SU-DHL-6 (cell line): ENCODE data around the gene ATL3.

ENCODE experiments used
- H2AFZ ChIP-seq: fragments of 200-600 bp; sonication (generic); 2 replicates; pipeline ENCODE4 v1.6.1; 2014; ENCODE audit warnings: low read depth, mild to moderate bottlenecking, moderate library complexity, mixed read lengths, antibody characterized with exemption, low read length; ENCODE audit not compliant: severe bottlenecking
- H3F3A ChIP-seq: fragments of 200-600 bp; shearing (Covaris generic); 2 replicates; pipeline ENCODE4 v1.6.0; 2016; ENCODE audit warnings: antibody characterized with exemption, mild to moderate bottlenecking; ENCODE audit not compliant: insufficient read depth
- H3K27ac ChIP-seq: fragments of 200-600 bp; sonication (generic); 2 replicates; pipeline ENCODE4 v1.5.1; 2016; ENCODE audit warnings: low read depth, mild to moderate bottlenecking, low read length, moderate library complexity, mixed read lengths
- H3K27me3 ChIP-seq: fragments of 200-600 bp; sonication (generic), shearing (Covaris generic); 2 replicates; pipeline ENCODE4 v1.6.0; 2014; ENCODE audit warnings: mild to moderate bottlenecking, low read length
- H3K36me3 ChIP-seq: fragments of 200-600 bp; sonication (generic); 2 replicates; pipeline ENCODE4 v1.6.1; 2014; ENCODE audit warnings: mild to moderate bottlenecking, low read length, mixed read lengths
- H3K4me2 ChIP-seq: fragments of 300-600, 200-600 bp; shearing (Covaris generic), sonication (generic); 2 replicates; pipeline ENCODE4 v1.6.0; 2014; ENCODE audit warnings: low read length, low read depth, mild to moderate bottlenecking; ENCODE audit not compliant: poor library complexity, severe bottlenecking
- H3K4me3 ChIP-seq: fragments of 200-600 bp; sonication (generic); 2 replicates; pipeline ENCODE4 v1.5.1; 2014; ENCODE audit warnings: antibody characterized with exemption, low read length, mild to moderate bottlenecking, mixed read lengths; ENCODE audit not compliant: insufficient read depth, poor library complexity, severe bottlenecking
- H3K79me2 ChIP-seq: fragments of 200-600 bp; sonication (generic); 2 replicates; pipeline ENCODE4 v1.6.1; 2014; ENCODE audit warnings: mild to moderate bottlenecking, low read length, moderate library complexity; ENCODE audit not compliant: insufficient read depth
- H3K9ac ChIP-seq: fragments of 200-600 bp; sonication (generic); 2 replicates; pipeline ENCODE4 v1.7.0; 2014; ENCODE audit warnings: mild to moderate bottlenecking, low read length
- H3K9me2 ChIP-seq: fragments of 200-600 bp; sonication (generic); replicated peaks from 2 replicates; pipeline ENCODE4 v1.6.1; 2014; ENCODE audit warnings: low read length; ENCODE audit not compliant: insufficient read depth
- H3K9me3 ChIP-seq: fragments of 200-600 bp; sonication (generic); 2 replicates; pipeline ENCODE4 v1.6.1; 2014; ENCODE audit warnings: low read length, mixed read lengths; ENCODE audit not compliant: insufficient read depth
- H4K20me1 ChIP-seq: fragments of 200-600 bp; sonication (generic); 2 replicates; pipeline ENCODE4 v1.6.1; 2014; ENCODE audit warnings: low read depth, mild to moderate bottlenecking, antibody characterized with exemption, low read length, moderate library complexity, mixed read lengths
- EZH2phosphoT487 ChIP-seq: fragments of 200-600 bp; sonication (generic), shearing (Covaris generic); conservative IDR thresholded peaks from 2 replicates; pipeline ENCODE4 v1.6.1; 2018; ENCODE audit warnings: mild to moderate bottlenecking, antibody characterized with exemption, low read length, moderate library complexity, mixed read lengths
- TF ChIP-seq, protein P1 (sequence below): fragments of 200-600 bp; sonication (generic); IDR thresholded peaks from one replicate; pipeline ENCODE4 v1.5.1; 2017; ENCODE audit warnings: antibody characterized with exemption, mild to moderate bottlenecking, low read length, moderate library complexity; ENCODE audit not compliant: insufficient read depth, poor library complexity, severe bottlenecking

The ATL3 gene

GRCh38 chr11:63612181-63612580, 59.0 kb downstream of the ATL3 start:
- Histone ChIP-seq H4K20me1 (no peaks in the 10 kb centered on the region), H3K4me3 (no peak overlapping the region), H3K79me2 (no peaks in the 10 kb centered on the region), H3K9me3 (no peaks in the 10 kb centered on the region), H3K9ac (no peak overlapping the region), H3K9me2 (no peaks in the 10 kb centered on the region), H2AFZ (no peak overlapping the region), H3K27ac (no peak overlapping the region), H3K27me3 (no peaks in the 10 kb centered on the region), H3K36me3 (no peaks in the 10 kb centered on the region), H3K4me2 (no peak overlapping the region), H3F3A (no peaks in the 10 kb centered on the region)
- TF ChIP-seq, protein P1, sequence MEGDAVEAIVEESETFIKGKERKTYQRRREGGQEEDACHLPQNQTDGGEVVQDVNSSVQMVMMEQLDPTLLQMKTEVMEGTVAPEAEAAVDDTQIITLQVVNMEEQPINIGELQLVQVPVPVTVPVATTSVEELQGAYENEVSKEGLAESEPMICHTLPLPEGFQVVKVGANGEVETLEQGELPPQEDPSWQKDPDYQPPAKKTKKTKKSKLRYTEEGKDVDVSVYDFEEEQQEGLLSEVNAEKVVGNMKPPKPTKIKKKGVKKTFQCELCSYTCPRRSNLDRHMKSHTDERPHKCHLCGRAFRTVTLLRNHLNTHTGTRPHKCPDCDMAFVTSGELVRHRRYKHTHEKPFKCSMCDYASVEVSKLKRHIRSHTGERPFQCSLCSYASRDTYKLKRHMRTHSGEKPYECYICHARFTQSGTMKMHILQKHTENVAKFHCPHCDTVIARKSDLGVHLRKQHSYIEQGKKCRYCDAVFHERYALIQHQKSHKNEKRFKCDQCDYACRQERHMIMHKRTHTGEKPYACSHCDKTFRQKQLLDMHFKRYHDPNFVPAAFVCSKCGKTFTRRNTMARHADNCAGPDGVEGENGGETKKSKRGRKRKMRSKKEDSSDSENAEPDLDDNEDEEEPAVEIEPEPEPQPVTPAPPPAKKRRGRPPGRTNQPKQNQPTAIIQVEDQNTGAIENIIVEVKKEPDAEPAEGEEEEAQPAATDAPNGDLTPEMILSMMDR: no peak
- no peak for TF ChIP-seq EZH2phosphoT487

- no peak overlapping the region for H3K4me3 ChIP-seq
- H3K27ac ChIP-seq: no peak overlapping the region
- no peak overlapping the region for H2AFZ ChIP-seq
- no peak overlapping the region for H3K4me2 ChIP-seq
- no peaks in the 10 kb centered on the region for H3K9me3 ChIP-seq
- TF ChIP-seq, protein P1: no peak
- TF ChIP-seq EZH2phosphoT487: no peak
- no peaks in the 10 kb centered on the region for H3K9me2 ChIP-seq
- no peaks in the 10 kb centered on the region for H3F3A ChIP-seq
- no peaks in the 10 kb centered on the region for H3K79me2 ChIP-seq
- no peaks in the 10 kb centered on the region for H3K36me3 ChIP-seq
- H3K9ac ChIP-seq: no peak overlapping the region
- H3K27me3 ChIP-seq: no peaks in the 10 kb centered on the region
- no peaks in the 10 kb centered on the region for H4K20me1 ChIP-seq
Measured at GRCh38 chr11:63611395-63611747, 59.8 kb downstream of the ATL3 start.

DNA sequence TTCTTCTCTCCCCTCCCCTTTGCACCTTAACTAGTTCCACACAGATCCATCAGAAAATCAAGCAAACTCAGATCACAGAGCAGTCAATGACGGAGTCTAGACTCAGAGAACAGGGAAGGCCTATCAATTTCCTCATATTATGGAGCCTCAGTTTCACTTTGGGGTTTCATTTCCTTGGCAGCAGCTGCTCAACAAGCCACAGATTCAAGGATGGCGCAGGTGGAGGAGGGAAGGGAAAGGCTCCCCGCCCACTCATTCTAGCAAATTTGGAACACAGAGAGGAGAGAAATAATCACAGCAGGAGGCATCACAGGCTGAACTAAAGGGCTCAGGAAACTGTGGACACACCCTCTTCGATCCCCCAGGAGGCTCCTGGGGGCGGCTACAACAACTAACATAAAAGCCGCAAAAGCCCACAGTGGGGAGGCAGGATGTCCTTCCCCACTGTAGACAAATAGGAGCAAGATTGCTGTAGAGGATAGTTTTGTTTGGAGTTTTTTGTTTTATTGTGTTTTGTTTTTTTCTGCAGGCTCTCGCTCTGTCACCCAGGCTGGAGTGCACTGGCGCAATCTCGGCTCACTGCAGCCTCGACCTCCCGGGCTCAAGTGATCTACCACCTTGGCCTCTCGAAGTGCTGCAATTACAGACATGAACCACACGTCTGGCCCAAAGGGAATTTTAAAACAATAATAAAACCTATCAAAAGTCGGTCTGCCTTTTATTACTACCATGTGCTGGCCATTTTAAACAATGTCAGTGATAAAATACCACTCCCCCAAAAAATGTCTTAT, 60.4 kb downstream of the ATL3 start:
- no peak overlapping the region for H3K9ac ChIP-seq
- H3K27me3 ChIP-seq: no peaks in the 10 kb centered on the region
- no peaks in the 10 kb centered on the region for H3K36me3 ChIP-seq
- no peaks in the 10 kb centered on the region for H4K20me1 ChIP-seq
- H3K79me2 ChIP-seq: no peaks in the 10 kb centered on the region
- no peak overlapping the region for H3K4me2 ChIP-seq
- no peak overlapping the region for H3K4me3 ChIP-seq
- TF ChIP-seq, protein P1: no peak
- TF ChIP-seq EZH2phosphoT487: no peak
- no peaks in the 10 kb centered on the region for H3F3A ChIP-seq
- no peak overlapping the region for H3K27ac ChIP-seq
- no peaks in the 10 kb centered on the region for H3K9me2 ChIP-seq
- no peak overlapping the region for H2AFZ ChIP-seq
- no peaks in the 10 kb centered on the region for H3K9me3 ChIP-seq
